ENCODE data around the gene NTSR2. TPM values are rescaled to one million over a fixed set of nuclear protein-coding genes. Genes with fewer than 3 reads are reported as not detected.

Gene NTSR2
- total RNA-seq, 1 donor from 2014 or later, result not detected

GRCh38 chr2:11672407-11672806 lies 2.4 kb upstream of the NTSR2 start:
- Histone ChIP-seq H3K27ac (replicated peaks) (no peak overlapping the region), H3K4me3 (no peak overlapping the region), H3K9me3 (replicated peaks) (no peaks in the 10 kb centered on the region), H3K4me1 (peaks cover 23% of the 10 kb centered on the region), H3K36me3 (no peaks in the 10 kb centered on the region), H3K27me3 (ENCODE audit: low read depth) (peaks cover 83% of the 10 kb centered on the region)
- DNase-seq, result no peak
- TF ChIP-seq CTCF (IDR thresholded peaks at IDR 0.05; ENCODE audit: borderline replicate concordance), result no peak
- intact Hi-C loops (cut with micrococcal nuclease), result no loop called here

DNA sequence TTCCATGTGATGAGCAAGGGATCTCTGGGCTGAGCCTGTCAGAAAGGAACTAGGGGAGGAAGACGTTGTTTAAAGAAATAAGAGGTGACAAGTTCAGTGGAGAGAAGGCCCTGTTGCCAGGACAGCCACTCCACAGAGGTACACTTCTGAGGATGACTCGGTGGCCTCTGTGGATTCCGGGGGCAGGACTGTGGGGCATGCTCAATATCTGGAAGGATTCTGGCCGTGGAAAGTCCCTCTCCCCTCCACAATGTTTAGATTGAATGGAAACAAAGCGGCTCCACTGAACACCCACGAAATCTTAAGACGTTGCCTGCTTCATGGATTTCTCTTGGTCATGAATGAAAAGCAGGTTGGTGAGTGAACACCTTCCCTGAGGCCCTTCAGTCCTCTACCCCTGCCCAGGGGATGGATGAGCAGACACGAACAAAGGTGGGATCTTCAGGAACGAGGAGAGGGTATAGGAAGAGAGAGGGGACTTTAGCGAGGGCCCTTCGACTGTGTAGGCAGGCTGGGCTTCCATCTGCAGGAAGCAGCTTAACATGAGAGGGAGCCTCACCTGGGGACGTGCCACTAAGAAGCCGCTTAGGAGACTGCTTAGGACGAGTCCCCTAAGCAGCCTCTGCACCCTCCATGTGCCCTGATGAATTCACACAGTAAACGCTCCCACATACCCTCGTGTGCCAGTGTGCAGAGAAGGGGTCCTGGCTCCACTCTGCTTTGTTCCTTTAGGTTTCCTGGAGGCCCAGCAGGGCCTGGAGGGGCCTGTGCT lies 1.9 kb downstream of the NTSR2 start:
- H3K27me3 ChIP-seq (ENCODE audit: low read depth), result peaks cover 78% of the 10 kb centered on the region
- H3K9me3 ChIP-seq (replicated peaks), result peaks cover 4% of the 10 kb centered on the region
- no peaks in the 10 kb centered on the region for H3K36me3 ChIP-seq
- no peak overlapping the region for H3K4me3 ChIP-seq
- H3K27ac ChIP-seq (replicated peaks), result no peak overlapping the region
- intact Hi-C loops (cut with micrococcal nuclease), result no loop called here
- peaks cover 12% of the 10 kb centered on the region for H3K4me1 ChIP-seq
- TF ChIP-seq CTCF (IDR thresholded peaks at IDR 0.05; ENCODE audit: borderline replicate concordance), result no peak
- DNase-seq, result no peak

GRCh38 chr2:11667194-11667593 lies 2.8 kb downstream of the NTSR2 start:
- no peak for TF ChIP-seq CTCF (IDR thresholded peaks at IDR 0.05; ENCODE audit: borderline replicate concordance)
- Histone ChIP-seq H3K36me3 (no peaks in the 10 kb centered on the region), H3K4me3 (no peak overlapping the region), H3K27me3 (ENCODE audit: low read depth) (peaks cover 77% of the 10 kb centered on the region), H3K9me3 (replicated peaks) (peaks cover 9% of the 10 kb centered on the region), H3K4me1 (peaks cover 12% of the 10 kb centered on the region), H3K27ac (replicated peaks) (no peak overlapping the region)
- DNase-seq, result no peak
- intact Hi-C loops (cut with micrococcal nuclease), result no loop called here

DNA sequence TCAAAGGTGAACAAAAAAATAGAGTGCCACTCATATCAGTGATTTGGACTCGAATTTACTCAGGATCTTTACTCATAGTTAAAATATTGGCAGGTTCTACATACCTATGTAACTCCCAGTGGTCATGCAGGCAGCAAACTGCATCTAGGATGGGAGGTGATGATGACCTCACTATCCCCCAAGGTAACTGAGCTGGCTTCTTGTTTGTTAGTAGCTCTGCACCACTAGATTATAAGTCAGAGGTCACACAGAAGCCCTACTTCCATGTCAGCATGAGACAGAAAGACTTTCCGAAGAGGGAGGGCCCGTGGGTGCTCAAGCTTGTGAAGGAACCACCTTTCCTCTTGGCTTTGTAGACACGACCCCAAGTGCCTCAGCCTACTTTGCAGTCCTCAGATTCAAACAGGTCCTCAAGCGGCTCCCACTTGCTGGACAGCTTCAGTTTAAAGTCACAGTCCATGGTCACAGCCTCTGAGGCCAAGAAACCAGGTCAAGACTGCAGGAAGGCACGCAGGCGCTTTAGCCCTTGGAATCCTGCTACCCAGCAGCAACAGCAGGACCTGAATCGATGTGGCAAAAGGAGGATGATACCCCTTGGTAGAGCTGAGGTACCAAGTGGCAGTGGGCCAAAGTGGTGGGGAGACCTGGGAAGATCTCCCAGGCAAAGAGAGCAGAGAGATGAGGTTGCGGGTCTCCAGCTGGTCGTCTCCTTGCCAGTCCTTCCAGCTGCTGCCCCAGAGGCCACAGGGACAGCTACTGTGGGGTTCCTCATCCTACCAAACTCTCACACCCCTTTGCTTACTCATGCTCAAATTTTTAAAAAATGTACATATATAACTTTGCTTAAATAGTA lies 4.3 kb downstream of the NTSR2 start:
- intact Hi-C loops (cut with micrococcal nuclease), result no loop called here
- no peak for TF ChIP-seq CTCF (IDR thresholded peaks at IDR 0.05; ENCODE audit: borderline replicate concordance)
- H3K27me3 ChIP-seq (ENCODE audit: low read depth), result peaks cover 77% of the 10 kb centered on the region
- H3K9me3 ChIP-seq (replicated peaks), result peaks cover 9% of the 10 kb centered on the region
- DNase-seq, result no peak
- H3K4me1 ChIP-seq, result peaks cover 12% of the 10 kb centered on the region
- no peak overlapping the region for H3K4me3 ChIP-seq
- H3K36me3 ChIP-seq, result no peaks in the 10 kb centered on the region
- no peak overlapping the region for H3K27ac ChIP-seq (replicated peaks)

DNA sequence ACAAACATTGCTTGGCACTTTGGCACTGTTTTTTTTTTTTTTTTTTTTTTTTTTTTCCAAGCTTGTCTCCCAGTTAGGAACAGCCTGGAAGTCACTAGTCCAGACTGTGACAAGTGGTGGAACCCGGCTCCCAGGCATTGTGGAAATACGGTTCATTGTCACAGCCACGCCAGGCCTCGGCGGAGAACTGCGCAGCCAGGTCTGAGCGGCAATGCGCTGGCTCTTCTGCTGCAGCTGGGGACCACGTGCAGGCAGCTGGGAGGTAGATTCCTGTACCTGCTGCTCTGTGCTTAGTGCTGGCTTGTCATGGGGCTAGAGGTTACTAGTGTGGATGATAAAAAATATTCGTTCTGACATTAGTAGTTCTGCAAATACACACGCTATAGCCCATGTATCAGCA lies 5.0 kb downstream of the NTSR2 start:
- Histone ChIP-seq H3K9me3 (replicated peaks) (peaks cover 9% of the 10 kb centered on the region), H3K27me3 (ENCODE audit: low read depth) (peaks cover 75% of the 10 kb centered on the region), H3K4me1 (peaks cover 8% of the 10 kb centered on the region), H3K27ac (replicated peaks) (no peak overlapping the region), H3K4me3 (no peak overlapping the region), H3K36me3 (no peaks in the 10 kb centered on the region)
- intact Hi-C loops (cut with micrococcal nuclease), result no loop called here
- DNase-seq, result no peak
- no peak for TF ChIP-seq CTCF (IDR thresholded peaks at IDR 0.05; ENCODE audit: borderline replicate concordance)
